Retina (tissue), 1 donor: ENCODE measurements around the gene ZFAND5.

Experiments
- DNase-seq: peaks from one replicate; pipeline ENCODE4 v3.0.0-alpha.2; 2016

The ZFAND5 gene

GRCh38 chr9:72364679-72365524 is at the start of gene ZFAND5:
Gene ZFAND5 (minus strand): TSS chr9:72365208. CDS start chr9:72360778, 4,430 bp downstream.
- DNase-seq = peak; percentile 99

- DNase-seq = no peak
Observed at GRCh38 chr9:72412483-72413040, 47.6 kb upstream of the ZFAND5 start.

GRCh38 chr9:72410214-72410613 is 45.2 kb upstream of the ZFAND5 start:
- no peak for DNase-seq

GRCh38 chr9:72407114-72407513 is 42.1 kb upstream of the ZFAND5 start:
- no peak for DNase-seq

- no peak for DNase-seq
Observed at GRCh38 chr9:72402744-72403143, 37.7 kb upstream of the ZFAND5 start.

GRCh38 chr9:72401396-72401795 is 36.4 kb upstream of the ZFAND5 start:
- DNase-seq = no peak

- no peak for DNase-seq
Observed at GRCh38 chr9:72400866-72401265, 35.9 kb upstream of the ZFAND5 start.

- no peak for DNase-seq
Observed at GRCh38 chr9:72399391-72399790, 34.4 kb upstream of the ZFAND5 start.

GRCh38 chr9:72396247-72397091 is 31.5 kb upstream of the ZFAND5 start:
- DNase-seq = peak; percentile 3

GRCh38 chr9:72394066-72394465 is 29.1 kb upstream of the ZFAND5 start:
- DNase-seq = no peak

- no peak for DNase-seq
Observed at GRCh38 chr9:72390907-72391306, 25.9 kb upstream of the ZFAND5 start.

GRCh38 chr9:72386186-72386585 is 21.2 kb upstream of the ZFAND5 start:
- DNase-seq = no peak

- DNase-seq = no peak
Observed at GRCh38 chr9:72384710-72385485, 19.9 kb upstream of the ZFAND5 start.

- DNase-seq = no peak
Observed at GRCh38 chr9:72383978-72384709, 19.1 kb upstream of the ZFAND5 start.

- no peak for DNase-seq
Observed at GRCh38 chr9:72382405-72382804, 17.4 kb upstream of the ZFAND5 start.

- DNase-seq = no peak
Observed at GRCh38 chr9:72377041-72377440, 12.0 kb upstream of the ZFAND5 start.

GRCh38 chr9:72371151-72371550 is 6.1 kb upstream of the ZFAND5 start:
- no peak for DNase-seq

GRCh38 chr9:72365525-72366256 is 683 bp upstream of the ZFAND5 start:
- DNase-seq = peak; percentile 95

GRCh38 chr9:72363908-72364678 is 915 bp downstream of the ZFAND5 start:
- DNase-seq = peak; percentile 84

- DNase-seq = no peak
Observed at GRCh38 chr9:72363236-72363635, 1.8 kb downstream of the ZFAND5 start.
